ENCODE measurements around the gene TBX4. TPM values are rescaled to one million over a fixed set of nuclear protein-coding genes. Genes with fewer than 3 reads are reported as not detected.

Gene TBX4
- total and polyA plus RNA-seq, 2 of the 13 experiments (the other 11 are each of a cell fraction or from before 2014, with no cell fraction given): 0.11 to 1.1 TPM

GRCh38 chr17:61425682-61426481 is 26.3 kb upstream of the TBX4 start (continued):
- TF ChIP-seq NFIC (IDR thresholded peaks at IDR 0.05; ENCODE audit: low read length) (no peak), GTF2F1 (IDR thresholded peaks at IDR 0.05; ENCODE audit: low read length) (no peak), ZFP36 (IDR thresholded peaks at IDR 0.05; ENCODE audit: borderline replicate concordance, low read depth, low read length, partially characterized antibody) (no peak), ZNF772 (CRISPR knock-in tag; IDR thresholded peaks at IDR 0.05) (0 out of 2 replicates have a peak, but pooled peaks have one; percentile 48), TBL1XR1 (IDR thresholded peaks at IDR 0.05; ENCODE audit: borderline replicate concordance, low read length, partially characterized antibody) (no peak), HNRNPUL1 (IDR thresholded peaks at IDR 0.05; ENCODE audit: low read depth, low read length) (no peak), ZNF572 (CRISPR knock-in tag; IDR thresholded peaks at IDR 0.05) (no peak), ZNF761 (CRISPR knock-in tag; conservative IDR thresholded peaks at IDR 0.05) (peak; percentile 72; the same call in 1 of the 2 replicates), PRMT3 (CRISPR knock-in tag; IDR thresholded peaks at IDR 0.05; ENCODE audit: borderline replicate concordance, low read depth) (no peak), ZNF292 (CRISPR knock-in tag; IDR thresholded peaks at IDR 0.05; ENCODE audit: borderline replicate concordance, low read depth) (peak; percentile 53; the same call in 1 of the 2 replicates), RBM39 (IDR thresholded peaks at IDR 0.05; ENCODE audit: low read depth, low read length, poor library complexity, severe bottlenecking) (no peak), THAP7 (CRISPR knock-in tag; IDR thresholded peaks at IDR 0.05) (no peak), ZBTB21 (CRISPR knock-in tag; IDR thresholded peaks at IDR 0.05) (no peak), ZNF552 (CRISPR knock-in tag; IDR thresholded peaks at IDR 0.05; ENCODE audit: borderline replicate concordance) (no peak), JUN (CRISPR knock-in tag; IDR thresholded peaks at IDR 0.05) (no peak), ZNF501 (CRISPR knock-in tag; IDR thresholded peaks at IDR 0.05) (no peak; the same call in 1 of the 2 replicates), MNT (IDR thresholded peaks at IDR 0.05) (no peak)
- TF ChIP-seq, protein P1, sequence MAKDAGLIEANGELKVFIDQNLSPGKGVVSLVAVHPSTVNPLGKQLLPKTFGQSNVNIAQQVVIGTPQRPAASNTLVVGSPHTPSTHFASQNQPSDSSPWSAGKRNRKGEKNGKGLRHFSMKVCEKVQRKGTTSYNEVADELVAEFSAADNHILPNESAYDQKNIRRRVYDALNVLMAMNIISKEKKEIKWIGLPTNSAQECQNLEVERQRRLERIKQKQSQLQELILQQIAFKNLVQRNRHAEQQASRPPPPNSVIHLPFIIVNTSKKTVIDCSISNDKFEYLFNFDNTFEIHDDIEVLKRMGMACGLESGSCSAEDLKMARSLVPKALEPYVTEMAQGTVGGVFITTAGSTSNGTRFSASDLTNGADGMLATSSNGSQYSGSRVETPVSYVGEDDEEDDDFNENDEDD (CRISPR knock-in tag; IDR thresholded peaks at IDR 0.05; ENCODE audit: borderline replicate concordance): no peak
- TF ChIP-seq, protein P2, sequence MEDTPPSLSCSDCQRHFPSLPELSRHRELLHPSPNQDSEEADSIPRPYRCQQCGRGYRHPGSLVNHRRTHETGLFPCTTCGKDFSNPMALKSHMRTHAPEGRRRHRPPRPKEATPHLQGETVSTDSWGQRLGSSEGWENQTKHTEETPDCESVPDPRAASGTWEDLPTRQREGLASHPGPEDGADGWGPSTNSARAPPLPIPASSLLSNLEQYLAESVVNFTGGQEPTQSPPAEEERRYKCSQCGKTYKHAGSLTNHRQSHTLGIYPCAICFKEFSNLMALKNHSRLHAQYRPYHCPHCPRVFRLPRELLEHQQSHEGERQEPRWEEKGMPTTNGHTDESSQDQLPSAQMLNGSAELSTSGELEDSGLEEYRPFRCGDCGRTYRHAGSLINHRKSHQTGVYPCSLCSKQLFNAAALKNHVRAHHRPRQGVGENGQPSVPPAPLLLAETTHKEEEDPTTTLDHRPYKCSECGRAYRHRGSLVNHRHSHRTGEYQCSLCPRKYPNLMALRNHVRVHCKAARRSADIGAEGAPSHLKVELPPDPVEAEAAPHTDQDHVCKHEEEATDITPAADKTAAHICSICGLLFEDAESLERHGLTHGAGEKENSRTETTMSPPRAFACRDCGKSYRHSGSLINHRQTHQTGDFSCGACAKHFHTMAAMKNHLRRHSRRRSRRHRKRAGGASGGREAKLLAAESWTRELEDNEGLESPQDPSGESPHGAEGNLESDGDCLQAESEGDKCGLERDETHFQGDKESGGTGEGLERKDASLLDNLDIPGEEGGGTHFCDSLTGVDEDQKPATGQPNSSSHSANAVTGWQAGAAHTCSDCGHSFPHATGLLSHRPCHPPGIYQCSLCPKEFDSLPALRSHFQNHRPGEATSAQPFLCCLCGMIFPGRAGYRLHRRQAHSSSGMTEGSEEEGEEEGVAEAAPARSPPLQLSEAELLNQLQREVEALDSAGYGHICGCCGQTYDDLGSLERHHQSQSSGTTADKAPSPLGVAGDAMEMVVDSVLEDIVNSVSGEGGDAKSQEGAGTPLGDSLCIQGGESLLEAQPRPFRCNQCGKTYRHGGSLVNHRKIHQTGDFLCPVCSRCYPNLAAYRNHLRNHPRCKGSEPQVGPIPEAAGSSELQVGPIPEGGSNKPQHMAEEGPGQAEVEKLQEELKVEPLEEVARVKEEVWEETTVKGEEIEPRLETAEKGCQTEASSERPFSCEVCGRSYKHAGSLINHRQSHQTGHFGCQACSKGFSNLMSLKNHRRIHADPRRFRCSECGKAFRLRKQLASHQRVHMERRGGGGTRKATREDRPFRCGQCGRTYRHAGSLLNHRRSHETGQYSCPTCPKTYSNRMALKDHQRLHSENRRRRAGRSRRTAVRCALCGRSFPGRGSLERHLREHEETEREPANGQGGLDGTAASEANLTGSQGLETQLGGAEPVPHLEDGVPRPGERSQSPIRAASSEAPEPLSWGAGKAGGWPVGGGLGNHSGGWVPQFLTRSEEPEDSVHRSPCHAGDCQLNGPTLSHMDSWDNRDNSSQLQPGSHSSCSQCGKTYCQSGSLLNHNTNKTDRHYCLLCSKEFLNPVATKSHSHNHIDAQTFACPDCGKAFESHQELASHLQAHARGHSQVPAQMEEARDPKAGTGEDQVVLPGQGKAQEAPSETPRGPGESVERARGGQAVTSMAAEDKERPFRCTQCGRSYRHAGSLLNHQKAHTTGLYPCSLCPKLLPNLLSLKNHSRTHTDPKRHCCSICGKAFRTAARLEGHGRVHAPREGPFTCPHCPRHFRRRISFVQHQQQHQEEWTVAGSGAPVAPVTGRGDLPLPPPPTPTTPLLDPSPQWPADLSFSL (CRISPR knock-in tag; IDR thresholded peaks at IDR 0.05): no peak

Measured in HepG2 (cell line).